Measurements from ENCODE around the gene AGTPBP1.

GRCh38 chr9:85515021-85515420 lies 226.7 kb downstream of the AGTPBP1 start:
- no peak for TF ChIP-seq CTCF (conservative IDR thresholded peaks at IDR 0.05)
- TF ChIP-seq ZFX (IDR thresholded peaks at IDR 0.05) = no peak

Data from C4-2B (cell line).